ENCODE data around the gene TDRD6. TPM values are rescaled to one million over a fixed set of nuclear protein-coding genes. Genes with fewer than 3 reads are reported as not detected.
A peak's percentile ranks its signal among the peaks of the same experiment; 100 is the strongest.
"Not testable (repeated sequence)": the region's sequence is repeated elsewhere in the genome, so short reads cannot be mapped to it uniquely, and the experiment has no call there.

The TDRD6 gene, protein sequence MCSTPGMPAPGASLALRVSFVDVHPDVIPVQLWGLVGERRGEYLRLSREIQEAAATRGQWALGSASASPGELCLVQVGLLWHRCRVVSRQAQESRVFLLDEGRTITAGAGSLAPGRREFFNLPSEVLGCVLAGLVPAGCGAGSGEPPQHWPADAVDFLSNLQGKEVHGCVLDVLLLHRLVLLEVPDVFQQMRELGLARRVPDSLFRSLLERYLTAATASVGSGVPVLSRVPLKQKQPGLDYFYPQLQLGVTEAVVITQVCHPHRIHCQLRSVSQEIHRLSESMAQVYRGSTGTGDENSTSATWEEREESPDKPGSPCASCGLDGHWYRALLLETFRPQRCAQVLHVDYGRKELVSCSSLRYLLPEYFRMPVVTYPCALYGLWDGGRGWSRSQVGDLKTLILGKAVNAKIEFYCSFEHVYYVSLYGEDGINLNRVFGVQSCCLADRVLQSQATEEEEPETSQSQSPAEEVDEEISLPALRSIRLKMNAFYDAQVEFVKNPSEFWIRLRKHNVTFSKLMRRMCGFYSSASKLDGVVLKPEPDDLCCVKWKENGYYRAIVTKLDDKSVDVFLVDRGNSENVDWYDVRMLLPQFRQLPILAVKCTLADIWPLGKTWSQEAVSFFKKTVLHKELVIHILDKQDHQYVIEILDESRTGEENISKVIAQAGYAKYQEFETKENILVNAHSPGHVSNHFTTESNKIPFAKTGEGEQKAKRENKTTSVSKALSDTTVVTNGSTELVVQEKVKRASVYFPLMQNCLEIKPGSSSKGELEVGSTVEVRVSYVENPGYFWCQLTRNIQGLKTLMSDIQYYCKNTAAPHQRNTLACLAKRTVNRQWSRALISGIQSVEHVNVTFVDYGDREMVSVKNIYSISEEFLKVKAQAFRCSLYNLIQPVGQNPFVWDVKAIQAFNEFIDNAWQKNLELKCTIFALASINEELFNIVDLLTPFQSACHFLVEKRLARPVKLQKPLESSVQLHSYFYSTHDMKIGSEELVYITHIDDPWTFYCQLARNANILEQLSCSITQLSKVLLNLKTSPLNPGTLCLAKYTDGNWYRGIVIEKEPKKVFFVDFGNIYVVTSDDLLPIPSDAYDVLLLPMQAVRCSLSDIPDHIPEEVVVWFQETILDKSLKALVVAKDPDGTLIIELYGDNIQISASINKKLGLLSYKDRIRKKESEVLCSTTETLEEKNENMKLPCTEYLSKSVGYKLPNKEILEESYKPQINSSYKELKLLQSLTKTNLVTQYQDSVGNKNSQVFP (N-terminal part only)
- 0.05 and 0.17 TPM in 2 replicates for total RNA-seq

DNA sequence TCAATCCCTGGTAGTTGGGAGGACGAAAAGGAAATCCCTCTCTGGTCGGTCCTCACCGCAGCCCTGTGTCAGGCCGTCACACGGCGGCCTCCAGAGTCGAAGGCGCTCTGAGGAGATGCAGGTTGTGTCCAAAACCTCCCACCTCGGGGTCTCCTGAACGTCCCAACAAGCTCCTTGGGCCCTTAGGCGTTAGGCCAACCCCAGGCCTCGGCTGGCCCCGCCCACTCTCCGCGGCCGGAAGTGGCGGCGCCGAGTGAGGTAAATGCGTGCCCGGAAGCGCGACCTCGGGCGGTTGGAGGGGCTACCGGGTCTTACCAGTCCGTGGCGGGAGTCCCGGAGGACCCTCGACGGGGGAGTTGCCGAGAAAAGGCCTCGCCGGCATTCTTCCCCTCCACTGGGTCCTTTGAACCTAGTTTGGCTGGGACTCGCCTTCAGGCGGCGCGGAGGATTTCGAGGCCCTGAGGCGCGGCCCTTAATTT lies at the start of gene TDRD6:
TDRD6 (plus strand) TSS at position 267 of the 479 bp plus-strand sequence. CDS start 244 bp downstream, outside the sequence.
- DNase-seq, result no peak

DNA sequence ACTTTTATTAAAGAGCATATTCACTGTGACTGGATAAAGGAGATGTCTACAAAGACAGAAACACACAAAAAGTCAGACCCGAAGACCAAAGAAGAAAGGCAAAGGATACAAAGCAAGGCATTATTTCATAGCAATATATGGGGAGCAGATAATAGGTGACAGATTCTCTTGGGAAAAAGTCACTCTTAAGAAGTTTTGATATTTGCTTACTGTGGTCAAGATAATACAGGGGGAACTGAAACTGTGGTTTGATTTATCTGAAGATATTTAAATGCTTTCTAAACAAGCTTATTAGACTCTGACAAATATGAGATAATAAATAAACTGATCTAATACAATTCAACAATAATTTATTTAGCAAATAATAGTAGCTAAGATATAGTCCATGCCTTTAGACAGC lies 49.8 kb upstream of the TDRD6 start:
- no peak for DNase-seq

DNA sequence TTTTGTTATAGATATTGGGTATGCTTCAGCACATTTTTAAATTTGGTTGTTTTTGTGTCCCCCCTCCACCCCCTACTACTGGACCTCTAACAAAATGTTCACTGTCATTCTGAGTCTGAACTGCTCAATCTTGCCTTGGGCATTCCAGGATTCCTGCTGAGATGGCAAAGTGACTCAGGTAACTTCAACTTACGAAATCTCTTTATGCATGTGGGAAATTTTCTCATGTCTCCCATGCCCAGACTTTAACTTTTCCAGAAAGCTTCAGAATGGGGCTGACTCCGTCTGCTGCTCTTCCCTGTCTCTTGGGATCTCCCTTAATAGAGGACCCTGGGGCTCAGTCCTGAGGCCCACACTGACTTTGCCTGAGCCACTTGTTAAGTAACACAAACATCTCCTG lies 49.0 kb upstream of the TDRD6 start:
- no peak for DNase-seq

DNA sequence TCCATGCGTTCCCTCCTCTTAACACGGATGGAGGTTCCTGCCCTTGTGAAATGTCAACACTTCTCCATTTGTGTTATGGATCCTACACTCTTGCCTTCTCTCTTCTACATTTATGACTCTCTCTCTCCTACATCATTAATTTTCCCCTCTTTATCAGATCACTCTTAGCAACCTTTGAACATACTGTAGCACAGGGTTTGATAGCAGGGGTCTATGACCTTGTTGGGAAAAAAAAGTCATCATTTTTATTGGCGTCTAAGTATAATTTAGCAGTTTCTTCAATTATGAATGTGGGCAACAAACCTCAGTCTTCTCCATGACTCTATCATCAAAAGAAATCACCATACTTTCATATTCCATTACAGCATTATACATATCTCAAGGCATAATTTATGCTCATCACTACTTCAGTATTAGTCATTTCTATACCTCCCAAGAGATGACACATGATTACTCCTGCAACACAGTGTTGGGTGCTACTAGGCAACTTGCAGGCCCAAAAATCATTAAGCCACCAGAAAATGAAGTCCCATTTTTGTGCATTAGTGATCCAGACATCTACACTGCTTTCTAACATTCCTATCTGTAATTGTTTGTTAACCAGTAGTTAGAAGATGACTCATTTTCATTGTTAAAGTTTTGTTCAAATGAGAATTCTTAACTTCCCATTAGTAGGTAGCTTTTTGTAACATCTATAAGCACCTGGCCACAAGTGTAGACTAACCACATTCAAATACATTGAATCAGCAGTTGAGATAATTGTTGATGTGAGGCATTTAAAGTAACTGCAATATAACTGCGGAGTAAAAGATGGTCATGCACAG lies 44.5 kb upstream of the TDRD6 start:
- no peak for DNase-seq

DNA sequence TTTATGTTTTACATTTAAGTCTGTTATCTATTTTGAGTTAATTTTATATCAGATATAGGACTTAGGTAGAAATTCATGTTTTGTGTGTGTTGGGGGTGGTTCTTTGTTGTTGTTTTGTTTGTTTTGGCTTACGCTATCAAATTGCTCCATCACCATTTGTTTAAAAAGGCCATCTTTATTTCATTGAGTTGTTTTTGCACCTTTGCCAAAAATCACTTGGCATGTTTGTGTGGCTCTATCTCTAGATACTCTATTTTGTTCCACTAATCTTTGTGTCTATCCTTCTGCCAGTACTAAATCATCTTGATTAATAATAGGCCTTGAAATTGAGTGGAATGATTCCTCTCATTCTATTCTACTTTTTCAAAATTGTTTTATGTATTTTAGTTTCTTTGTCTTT lies 42.4 kb upstream of the TDRD6 start:
- DNase-seq, result no peak

DNA sequence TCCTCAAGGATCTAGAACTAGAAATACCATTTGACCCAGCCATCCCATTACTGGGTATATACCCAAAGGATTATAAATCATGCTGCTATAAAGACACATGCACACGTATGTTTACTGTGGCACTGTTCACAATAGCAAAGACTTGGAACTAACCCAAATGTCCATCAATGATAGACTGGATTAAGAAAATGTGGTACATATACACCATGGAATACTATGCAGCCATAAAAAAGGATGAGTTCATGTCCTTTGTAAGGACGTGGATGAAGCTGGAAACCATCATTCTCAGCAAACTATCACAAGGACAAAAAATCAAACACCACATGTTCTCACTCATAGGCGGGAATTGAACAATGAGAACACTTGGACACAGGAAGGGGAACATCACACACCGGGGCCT lies 39.6 kb upstream of the TDRD6 start:
- DNase-seq, result not testable (repeated sequence)

DNA sequence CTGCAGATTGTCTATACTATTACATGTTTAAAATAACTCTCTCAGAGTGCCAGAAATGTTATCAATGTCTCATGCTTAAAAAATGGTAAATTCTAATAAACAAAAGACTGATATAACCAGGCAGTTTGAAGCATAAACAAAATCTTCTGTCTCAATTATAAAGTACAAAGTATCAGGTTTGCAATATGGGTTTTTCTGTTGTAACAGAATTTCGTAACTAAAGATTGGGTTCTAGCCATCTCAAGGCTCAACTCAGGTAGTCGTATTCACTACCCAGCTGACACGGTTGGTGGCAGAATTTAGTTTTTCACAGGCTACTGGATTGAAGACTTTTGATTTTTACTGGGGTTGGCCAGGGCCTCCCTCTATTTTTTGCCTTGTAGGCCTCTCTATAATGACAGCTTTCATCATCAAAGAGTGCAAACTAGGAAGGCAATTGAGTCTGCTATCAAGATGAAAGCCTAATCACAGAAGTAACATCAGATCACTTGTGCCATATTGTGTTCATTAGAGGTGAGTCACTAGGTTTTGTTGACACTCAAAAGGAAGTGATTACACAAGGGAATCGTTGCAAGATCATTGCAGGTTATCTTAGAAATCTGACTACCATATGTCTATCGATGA lies 38.7 kb upstream of the TDRD6 start:
- no peak for DNase-seq

DNA sequence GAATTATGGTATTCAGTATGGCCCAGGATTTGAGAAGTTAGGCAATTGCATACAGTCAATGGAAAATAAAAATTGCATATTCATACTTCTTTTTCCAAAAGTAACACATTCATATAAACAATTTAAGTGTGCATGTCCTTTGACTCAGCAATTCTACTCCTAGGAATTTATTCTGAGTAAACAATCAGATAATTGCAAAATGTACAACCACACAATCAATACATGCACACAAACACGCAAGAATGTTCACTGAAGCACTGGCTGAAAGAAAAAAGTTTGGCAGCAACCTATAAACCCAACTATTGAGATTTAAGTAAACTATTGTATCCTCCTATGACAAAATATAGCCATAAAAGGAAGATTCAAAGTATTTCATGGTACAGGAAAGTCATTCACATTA lies 36.7 kb upstream of the TDRD6 start:
- DNase-seq, result no peak

DNA sequence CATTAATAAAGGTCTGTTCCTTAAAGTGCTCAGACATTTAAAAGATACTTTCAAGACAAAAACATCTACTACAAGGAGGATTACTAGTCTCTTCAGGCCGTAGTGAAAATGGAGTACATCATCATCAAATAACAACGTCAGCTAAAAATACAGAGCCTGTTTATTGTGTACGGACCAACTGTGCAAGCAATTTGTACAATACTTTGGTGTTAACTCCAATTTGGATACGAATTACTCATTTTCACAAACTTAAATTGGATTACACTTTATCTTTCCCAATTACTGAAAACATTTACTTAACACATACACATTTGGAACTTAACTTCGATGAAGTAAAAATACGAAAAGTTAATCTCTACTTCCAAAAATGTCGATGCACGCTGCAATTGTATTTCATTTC lies 35.9 kb upstream of the TDRD6 start:
- no peak for DNase-seq

DNA sequence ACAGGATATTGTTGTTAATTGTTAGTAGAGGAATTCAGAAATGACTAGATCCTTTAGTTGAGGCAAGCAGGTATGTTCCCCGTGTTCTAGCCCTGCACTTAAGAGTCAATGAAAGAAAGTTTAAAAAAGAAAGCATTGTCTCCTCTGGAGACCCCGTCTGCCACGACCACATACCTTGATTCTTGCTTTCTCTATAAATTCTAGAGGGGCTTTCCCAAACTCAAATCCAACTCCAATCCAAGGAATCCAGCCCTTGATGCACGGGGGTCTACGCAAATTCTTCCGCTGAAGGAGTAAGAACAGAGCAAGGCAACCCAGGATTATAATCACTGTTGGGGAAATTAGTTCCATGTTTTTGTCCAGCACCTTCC lies 35.5 kb upstream of the TDRD6 start:
- DNase-seq, result peak; percentile 2

DNA sequence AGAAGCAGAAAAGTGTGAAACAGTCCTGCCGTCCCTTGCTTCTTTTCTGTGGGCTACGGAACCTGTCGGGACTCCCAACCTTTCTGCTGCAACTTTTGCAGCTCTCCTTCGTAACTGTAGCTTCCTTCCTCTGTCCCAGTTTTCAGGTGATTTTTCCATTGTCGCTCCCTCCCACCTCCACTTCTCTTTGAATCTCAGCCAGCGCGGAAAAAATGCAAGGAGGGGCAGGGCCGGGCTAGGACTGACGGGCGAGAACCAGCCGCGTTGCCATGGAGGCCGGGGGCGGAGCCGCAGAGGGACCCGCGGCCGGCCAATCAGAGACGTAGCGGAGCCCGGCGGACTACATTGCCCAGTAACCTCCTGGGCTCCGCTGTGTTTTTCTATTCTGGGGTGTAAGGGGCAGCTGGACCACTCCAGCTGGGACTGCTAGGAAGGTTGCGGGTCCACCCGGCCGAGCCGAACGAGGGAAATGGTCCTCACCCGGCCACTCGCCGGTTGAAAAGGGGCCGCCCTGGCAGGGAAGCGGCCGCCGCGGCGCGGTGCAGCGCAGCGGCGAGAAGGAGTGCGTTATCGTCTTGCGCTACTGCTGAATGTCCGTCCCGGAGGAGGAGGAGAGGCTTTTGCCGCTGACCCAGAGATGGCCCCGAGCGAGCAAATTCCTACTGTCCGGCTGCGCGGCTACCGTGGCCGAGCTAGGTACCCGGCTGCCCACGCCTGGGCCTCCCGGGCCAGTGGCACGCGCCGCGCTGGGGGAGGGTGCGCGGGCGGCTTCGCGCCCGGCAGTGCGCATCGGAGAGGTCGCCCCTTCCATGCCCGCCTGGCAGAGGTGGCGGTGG lies 34.9 kb upstream of the TDRD6 start, which contains the start of the genes CYP39A1 and SLC25A27:
CYP39A1 (minus strand) TSS at position 216 of the 836 bp plus-strand sequence. CDS start 236 bp downstream, outside the sequence.
SLC25A27 (plus strand) TSS at position 373 of the 836 bp plus-strand sequence; CDS start at position 591, 218 bp downstream.
- peak; percentile 87 for DNase-seq

DNA sequence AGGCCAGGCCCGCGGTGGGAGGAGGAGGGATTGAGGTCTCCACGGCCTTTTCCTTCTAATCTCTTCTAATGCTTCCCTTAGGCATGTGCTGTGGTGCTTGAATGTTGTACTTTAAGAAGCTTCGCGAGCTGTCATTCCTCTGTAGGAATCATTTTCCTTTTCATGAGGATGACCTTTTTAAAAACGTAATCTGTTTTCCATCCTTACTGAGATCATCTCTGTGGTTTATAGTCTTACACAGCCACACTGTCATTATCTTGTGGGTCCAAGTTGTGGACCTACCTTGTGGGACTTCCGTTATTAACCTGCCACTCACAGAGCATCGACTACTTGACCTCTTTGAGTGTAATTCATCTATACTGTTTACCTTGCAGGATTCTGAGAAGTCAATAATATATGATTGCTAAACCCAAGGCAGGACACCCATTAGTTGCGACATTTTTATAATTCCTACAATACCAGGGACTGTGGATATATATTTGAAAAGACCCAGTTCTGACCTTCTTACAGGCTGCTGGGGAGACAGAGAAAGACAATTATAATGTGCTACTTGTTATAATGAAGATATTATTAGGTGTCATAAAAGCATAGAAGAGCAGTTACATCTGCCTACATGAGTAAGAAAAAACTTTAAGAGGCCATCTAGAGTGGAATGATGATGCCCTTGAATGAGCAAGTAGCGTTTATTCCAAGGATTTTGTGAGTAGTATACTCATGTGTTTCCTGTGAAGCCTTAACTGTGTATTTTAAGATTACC lies 34.1 kb upstream of the TDRD6 start:
- no peak for DNase-seq

DNA sequence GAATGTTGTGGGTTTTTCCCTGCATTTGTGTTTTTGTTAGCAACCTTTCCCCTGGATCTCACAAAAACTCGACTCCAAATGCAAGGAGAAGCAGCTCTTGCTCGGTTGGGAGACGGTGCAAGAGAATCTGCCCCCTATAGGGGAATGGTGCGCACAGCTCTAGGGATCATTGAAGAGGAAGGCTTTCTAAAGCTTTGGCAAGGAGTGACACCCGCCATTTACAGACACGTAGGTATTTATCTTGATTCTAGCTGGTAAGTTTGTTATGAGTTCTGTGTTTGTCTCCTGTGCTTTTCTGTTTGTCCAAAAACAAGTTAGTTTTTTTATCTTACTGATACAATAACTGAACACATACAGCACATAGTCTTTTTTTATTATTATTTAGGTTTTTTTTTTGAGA lies 31.9 kb upstream of the TDRD6 start:
- peak; percentile 6 for DNase-seq

DNA sequence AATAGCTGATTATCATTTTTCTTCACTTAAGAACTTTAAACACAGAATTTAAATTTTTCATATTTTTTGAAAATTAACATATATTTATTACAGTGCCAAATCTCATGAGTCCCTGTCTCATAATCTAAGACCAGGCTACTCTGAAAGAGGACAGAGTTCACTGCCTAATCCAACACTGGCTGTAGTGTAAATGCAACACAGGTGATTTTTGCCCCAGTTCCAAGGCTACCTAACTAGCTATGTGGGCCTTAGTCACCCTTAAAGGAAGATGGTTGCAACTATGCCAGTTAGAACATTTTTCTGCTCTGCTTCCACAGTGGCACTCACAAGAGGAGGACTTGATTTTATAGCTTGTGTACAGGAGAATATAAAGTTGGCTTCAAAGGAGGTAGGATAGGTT lies 30.0 kb upstream of the TDRD6 start:
- no peak for DNase-seq

DNA sequence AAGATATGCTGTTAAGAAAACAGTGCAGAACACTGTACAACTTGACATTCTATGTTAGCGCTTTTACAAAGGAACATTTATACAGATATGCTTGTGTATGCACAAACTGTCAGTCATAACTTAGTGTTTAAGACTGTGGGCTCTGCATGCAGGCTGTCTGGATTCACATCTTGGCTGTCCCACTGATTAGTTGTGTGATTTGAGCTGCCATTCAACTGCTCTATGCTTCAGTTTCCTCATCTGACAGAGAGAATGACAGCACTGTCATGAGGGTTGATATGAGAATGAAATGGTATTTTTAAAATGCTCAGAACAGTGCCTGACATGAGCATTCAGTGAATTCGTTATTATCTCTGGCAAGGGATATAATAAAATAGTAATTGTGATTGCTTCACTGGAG lies 26.2 kb upstream of the TDRD6 start:
- no peak for DNase-seq

DNA sequence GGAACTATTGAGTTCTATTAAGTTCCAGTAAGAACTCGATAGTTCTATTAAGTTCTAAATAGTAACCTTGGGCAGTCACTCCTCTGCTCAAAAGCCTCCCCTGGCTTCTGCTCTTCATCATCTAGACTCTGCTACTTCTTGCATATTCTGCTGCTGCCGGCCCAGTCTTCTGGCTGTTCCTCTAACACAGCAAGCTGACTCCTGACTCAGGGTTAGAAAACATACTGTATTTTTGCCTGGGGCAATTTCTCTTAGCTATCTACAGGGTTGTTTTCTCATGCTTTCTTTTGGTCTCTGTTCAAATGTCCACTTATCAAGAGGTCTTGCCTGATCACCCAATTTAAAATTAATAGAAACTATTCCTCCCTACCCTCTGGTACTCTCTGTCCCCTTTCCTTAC lies 20.3 kb upstream of the TDRD6 start:
- no peak for DNase-seq

DNA sequence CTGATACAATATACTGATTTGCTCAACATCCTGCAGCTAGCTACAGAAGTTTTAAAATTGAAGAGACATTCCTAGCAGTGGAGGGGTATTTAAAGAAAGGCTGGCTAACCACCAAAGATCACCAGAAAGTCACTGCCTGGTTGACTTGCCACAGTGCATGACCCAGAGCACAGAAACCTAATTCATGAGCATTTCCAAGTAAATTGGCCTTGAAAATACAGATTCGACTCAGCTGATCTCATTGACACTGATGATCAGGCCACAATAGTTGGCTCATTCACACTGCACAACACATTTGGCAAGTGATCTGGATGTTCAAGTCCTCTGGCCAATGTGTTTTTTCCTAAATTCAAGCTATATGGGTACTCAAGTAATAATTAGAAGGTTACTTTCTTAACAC lies 13.3 kb upstream of the TDRD6 start:
- no peak for DNase-seq

DNA sequence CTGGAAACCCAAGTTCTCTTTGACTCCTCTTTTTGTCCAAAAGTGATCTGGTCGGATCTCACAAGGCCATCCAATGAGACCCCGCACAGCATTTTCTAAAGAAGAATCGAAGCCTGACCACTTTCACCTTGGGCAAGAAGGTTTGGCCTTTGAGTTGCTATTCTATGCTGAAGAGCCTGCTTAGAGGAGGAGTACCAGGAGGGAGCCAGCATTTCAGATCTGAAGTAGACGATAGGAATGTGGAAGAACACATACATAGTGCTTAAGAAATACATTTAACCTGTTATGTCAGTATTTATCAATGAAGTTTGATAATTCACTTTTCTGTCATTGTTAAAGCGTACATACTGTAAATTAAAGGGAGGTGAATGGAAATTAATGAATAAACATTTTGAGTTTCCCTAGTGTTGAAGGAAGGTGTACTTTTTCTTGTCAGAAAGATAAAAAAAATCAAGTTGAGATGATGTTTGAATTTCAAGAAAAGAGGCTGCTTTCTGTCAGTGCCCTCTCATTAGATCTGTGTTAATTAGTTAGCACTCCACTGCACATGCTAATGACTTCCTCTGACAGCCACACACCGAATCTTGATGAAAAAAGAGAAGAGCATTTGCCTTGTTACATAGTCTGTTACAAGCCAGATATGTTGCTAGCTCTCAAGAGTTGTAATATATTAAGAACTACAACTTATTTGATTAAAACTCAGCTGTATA lies 10.9 kb upstream of the TDRD6 start:
- DNase-seq, result no peak

DNA sequence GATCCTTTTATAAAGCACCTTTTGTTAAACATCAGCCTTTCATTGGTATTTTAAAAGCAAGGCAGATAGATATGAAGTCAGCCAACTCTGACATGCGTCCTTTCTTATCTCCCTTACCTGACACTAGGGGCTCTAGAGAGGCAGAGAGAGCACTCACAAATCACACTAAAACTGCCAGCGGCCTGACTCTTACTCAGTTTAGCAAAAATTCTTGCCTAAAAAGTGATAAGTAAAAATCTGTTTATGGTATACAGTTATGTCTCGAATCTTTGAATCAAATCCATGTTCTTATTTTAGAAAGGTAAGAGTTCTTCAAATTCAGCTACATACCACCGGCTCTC lies 10.4 kb upstream of the TDRD6 start:
- DNase-seq, result no peak
